Activated CD8-positive, alpha-beta memory T cell treated with anti-CD3 and anti-CD28 coated beads, Interleukin-2, amount 50 U/mL, for 1 hour (primary cell): Measurements from ENCODE around the gene PIAS1.
"Not testable (repeated sequence)": the region's sequence is repeated elsewhere in the genome, so short reads cannot be mapped to it uniquely, and the experiment has no call there.

ENCODE experiments used
- DNase-seq: peaks from one replicate; pipeline ENCODE4 v3.0.0-alpha.2; 2020; ENCODE audit errors: extremely low read depth

PIAS1 gene

GRCh38 chr15:68034719-68035293 lies 19.3 kb upstream of the PIAS1 start:
- DNase-seq, result no peak

DNA sequence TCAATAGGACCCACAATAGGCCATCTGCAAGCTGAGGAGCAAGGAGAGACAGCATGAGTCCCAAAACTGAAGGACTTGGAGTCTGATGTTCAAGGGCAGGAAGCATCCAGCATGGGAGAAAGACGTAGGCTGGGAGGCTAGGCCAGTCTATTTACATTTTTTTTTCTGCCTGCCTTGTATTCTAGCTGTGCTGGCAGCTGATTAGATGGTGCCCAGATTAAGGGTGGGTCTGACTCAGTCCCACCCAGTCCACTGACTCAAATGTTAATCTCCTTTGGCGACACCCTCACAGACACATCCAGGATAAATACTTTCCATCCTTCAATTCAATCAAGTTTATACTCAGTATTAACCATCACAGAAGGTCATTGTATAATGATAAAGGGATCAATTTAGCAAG lies 15.9 kb upstream of the PIAS1 start:
- DNase-seq, result no peak

- DNase-seq, result no peak
Measured at GRCh38 chr15:68040144-68040543, 14.0 kb upstream of the PIAS1 start.

DNA sequence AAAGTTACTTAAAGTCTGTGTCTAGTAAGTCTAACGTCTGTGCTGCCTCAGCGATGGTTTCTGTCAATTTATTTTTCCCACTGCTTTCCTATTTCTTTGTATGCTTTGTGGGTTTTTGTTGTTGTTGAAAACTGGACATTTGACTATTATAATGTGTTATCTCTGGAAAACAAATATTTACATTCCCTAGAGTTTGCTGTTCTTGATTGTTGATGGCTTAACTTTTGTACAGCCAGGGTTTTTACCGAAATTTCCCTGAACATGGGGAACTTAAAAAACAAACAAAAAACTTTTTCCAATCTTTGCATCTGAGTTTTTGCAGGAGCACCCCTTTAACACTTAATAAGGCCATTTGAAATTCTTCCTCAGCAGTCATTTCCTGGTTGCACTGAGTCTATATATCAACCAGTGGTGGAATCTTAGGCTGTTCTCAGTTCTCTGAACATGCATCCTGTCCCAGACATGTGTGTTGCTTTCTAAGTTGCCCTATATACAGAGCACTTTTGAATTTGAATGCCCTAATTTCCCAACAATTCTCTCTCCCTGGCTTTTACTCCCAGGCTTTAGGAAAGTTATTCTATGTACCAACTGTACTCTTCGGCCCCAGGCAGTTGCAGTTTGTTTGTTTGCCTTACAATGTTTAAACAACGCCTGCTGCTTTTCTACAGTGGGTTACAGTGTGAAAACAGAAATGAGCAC lies 11.8 kb upstream of the PIAS1 start:
- no peak for DNase-seq

DNA sequence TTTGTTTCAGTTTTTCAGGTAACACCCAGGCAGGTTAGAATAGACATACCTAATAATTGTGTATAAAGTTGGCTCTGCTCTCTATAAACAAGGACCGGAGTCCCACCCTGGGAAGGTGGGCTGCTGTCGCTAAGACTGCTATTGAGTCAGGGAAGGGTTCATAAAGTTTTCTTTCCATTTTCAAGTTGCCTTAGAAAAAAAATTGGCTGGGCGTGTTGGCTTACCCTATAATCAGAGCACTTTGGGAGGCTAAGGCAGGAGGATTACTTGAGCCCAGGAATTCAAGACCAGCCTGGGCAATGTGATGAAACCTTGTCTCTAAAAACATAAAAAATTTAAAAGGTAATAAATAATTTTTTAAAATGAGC lies 11.3 kb upstream of the PIAS1 start:
- no peak for DNase-seq

DNA sequence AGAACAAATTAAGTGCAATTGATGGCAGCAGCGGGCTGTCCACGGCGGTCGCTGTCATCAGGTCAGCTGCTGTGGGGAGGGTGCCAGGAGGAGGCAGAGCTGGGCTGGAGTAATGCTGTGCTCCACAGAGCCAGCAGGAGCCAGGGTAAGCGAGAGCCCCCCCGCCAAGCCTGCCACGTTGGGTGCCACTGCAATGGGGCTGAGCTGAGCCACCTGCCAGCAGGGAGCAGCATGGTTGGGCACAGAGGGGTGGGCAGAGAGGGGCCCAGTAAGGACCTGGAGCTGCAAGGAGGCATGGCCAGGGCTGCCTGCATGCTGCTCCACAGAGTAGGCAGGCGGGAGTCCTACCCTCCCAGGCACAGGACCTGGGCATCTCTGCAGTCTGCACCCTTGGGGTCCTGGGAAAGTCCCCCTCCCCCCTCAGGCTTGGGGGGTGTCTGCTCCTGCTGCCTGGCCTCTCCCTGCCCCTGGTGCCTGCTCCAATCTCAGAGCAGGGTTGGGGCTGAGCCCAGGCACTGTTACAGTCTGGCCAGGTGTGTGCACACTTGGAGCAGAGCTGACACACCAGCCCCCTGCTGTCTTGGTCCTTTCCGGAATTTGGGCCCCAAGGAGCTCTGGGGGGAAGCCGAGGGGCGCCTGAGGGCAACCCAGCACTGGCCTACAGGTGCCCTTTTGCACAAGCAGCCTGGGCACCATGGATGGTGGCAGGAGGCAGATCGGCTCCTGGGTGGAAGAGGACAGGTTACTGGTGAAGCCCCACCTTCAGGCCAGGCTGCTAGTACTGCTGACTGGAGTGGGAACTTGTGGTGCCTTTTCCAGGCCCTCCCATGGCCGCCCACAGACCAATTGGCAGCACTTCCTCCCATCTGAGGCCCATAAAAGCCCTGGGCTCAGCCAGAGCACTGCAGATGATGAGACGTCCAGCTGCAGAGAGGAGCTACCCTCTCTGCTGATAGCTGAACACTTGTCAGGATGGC lies 8.5 kb upstream of the PIAS1 start:
- no peak for DNase-seq

DNA sequence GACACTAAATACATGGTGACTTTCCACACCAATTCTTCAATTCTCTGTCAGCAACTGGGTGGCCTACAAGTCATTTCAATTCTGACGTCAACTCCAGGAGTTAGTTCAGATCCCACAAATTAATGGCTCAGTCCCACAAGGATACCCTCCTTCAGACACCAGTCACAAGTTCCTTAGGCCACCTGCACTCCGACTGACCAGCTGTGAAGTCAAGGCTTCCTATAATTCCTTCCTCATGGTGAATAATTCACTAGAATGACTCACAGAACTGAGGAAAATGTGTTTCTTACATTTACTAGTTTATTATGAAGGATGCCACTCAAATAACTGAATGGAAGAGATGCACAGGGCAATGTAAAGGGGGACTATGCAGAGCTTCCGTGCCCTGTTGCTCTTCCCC lies 6.3 kb upstream of the PIAS1 start:
- DNase-seq, result no peak

GRCh38 chr15:68051109-68051508 lies 3.0 kb upstream of the PIAS1 start:
- DNase-seq, result no peak

DNA sequence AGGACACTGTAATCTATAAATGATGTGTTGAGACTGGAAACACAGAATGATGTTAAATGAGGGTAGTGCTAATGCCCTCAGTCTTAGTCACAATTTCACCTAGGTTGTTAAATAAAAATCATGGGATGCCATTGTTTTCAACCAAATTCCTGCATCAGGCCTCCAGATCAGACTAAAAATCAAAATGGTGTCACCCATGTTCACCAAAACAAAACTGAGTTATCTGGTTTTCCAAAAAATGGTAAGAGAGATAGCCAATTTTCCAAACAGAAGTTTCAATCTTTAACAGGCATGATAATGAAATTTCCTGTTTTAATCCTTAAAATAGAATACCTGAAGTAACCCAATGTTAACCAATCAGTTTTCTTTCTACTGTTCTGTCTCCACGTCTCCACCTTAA lies 2.2 kb upstream of the PIAS1 start:
- no peak for DNase-seq

DNA sequence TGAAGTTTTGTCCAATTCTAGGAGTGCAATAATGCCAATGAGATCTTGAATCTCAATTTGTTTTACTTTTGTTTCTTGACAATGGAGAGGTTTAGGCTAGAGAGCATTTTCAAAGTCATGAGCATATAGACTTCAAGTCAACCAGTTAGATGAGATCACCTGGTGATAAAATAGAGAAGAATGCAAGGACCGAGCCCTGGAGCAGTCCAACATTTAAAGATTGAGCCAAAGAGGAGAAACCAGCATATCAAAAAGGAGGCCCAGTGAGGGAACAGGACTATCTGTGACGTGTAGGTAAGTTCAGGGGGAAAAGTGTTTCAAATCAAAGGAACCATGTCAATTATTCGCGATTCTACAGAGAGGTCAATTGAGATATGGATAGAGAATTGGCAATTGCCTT lies 1.7 kb upstream of the PIAS1 start:
- no peak for DNase-seq

GRCh38 chr15:68053001-68053400 lies 1.1 kb upstream of the PIAS1 start:
- DNase-seq, result no peak

- DNase-seq, result no peak
Measured at GRCh38 chr15:68054628-68055223, 611 bp downstream of the PIAS1 start.

DNA sequence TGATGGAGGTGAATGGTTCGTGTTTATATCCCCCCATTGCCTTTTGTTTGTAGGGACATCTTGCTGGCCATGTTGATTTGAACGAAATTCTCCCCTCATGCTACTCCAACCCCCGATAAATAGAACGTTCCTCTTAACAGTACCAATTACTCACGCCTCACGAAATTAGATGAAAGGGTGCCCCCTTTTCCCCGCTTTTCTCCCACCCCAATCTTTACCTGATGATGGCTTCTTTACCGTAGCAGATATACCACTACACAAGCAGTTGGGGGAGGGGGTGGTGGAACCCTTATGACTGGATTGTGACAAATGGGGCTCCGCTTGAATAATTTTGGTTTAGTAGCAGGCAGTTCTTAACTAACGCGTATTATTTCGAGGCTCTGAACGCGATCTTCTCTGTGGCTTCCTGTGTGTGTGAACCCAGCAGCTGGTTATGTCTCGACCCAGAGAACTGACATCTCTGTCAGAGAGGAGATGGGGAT lies 1.1 kb downstream of the PIAS1 start:
- peak; percentile 22 for DNase-seq

DNA sequence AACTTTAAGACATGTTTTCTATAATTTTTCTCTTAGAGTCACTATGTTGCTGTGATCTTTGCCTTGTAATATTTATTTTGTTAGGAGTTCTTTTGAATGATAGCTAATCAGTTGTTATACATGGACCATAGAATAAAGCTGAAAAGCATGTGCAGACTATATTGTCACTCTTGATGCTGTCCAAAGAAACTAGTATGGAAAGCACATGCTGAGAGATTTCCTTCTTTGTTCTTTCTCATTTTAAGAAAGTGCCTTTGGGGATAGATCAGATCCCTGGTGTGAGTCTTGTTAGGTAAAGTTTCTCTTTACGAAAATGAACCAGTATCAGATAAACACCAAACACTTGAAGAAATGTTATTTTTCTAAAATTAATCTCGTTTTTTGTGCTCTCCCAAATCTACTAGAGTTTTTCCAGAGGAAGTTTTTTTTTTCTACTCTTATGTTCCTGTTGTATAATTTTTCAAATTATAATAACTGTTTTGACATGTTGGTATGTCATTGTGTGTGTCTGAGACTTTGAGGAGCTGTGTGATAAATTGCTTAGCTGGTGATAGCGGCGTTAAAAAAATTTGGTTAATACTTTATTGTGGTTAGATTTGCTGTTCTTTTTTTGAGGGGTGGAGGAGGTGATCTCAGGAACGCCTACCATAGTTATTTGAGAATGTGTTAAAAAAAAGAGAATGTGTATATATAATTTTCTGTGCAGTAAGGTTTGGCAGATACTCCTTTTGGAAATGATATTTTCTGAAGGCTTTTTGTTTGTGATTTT lies 2.2 kb downstream of the PIAS1 start:
- no peak for DNase-seq

DNA sequence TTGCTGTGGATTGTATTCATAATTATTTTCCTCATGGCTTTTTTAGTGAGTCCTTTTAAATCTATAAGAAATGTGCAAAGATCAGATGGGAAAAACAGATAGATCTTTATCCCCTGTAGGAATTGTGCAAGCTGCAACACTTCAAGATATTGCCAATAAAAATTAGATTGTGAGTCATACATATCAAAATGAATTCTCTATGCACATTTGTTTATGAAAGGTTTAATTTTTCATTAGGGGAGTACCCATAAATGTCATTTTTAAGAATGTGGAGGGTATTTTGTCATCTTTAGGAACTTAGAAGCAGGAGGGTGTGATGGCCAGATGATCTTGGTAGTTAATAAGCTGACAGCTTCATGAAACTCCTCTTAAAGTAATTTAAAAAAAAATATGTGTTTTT lies 2.9 kb downstream of the PIAS1 start:
- DNase-seq, result no peak

DNA sequence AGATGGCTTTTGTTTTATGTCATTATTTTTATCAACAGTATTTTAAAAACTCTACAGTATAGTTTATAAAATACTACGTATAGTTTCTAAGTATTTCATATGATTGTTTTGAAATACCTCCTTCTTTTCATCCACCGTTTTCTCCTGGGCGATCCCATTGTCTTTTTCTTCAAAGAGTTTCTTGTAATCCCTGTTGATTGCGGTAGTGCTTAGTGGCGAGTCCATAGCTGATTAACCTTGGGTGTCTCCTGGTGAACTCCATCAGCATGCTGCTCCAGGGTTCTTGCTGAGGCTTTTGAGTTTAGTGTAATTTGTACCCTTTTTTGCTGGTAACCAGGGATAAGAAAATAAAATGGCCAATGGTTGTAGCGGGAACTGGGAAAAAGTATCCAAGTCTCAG lies 3.6 kb downstream of the PIAS1 start:
- no peak for DNase-seq

DNA sequence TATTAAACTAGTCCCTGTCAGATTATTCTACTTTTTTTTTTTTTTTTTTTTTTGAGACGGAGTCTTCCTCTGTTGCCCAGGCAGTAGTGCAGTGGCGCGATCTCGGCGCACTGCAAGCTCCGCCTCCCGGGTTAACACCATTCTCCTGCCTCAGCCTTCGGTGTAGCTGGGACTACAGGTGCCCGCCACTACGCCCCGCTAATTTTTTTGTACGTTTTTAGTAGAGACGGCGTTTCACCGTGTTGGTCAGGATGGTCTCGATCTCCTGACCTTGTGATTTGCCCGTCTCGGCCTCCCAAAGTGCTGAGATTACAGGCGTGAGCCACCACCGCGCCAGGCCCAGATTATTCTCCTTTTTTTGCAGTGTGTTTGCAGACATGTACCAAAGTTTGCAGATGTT lies 4.9 kb downstream of the PIAS1 start:
- DNase-seq, result not testable (repeated sequence)

- DNase-seq, result no peak
Measured at GRCh38 chr15:68059630-68060029, 5.5 kb downstream of the PIAS1 start.

DNA sequence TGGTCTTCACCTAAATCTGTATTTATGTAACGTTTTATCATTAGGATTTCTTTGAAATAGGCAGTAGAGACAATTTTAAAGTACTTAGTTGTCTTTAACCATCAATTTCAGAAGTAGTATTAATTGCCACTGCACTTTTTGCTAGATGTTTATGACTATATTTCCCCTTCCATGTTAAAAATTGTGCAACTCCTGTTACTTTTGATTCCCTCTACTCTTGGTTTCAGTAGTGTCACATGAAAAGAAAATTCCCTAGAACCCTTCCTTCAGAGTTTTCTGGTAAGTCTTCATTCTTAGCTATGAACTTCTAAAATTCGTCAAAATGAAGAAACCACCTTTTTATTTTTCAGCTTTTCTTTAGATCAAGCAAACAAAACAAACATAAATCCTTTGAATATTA lies 7.1 kb downstream of the PIAS1 start:
- DNase-seq, result no peak

- DNase-seq, result no peak
Measured at GRCh38 chr15:68061602-68062001, 7.5 kb downstream of the PIAS1 start.

DNA sequence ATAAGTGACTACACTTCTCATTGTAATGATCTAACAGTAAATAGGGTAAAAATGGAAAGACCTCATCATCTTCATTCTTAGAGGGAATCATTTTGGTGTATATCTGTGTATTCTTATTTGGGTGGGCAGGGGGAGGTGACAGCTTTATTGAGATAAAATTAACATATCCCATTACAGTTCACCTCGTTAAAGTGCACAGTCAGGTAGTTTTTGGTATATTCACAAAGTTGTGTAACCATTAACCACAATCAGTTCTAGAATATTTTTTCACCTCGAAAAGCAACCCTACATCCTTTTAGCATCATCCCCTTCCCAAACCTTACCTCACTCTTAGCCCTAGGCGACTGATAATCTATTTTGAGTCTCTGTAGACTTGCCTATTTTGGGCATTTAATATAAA lies 8.1 kb downstream of the PIAS1 start:
- no peak for DNase-seq
